Activated naive CD4-positive, alpha-beta T cell treated with anti-CD3 and anti-CD28 coated beads for 36 hours (primary cell): ENCODE data around the gene ACBD6. TPM values are rescaled to one million over a fixed set of nuclear protein-coding genes. Genes with fewer than 3 reads are reported as not detected.

Experiments
- CTCF ChIA-PET: fragments of 350-600 bp; sonication (Branson Sonifier 250); formaldehyde crosslinking; loops from one replicate; lab custom pipeline; 2021; ENCODE audit warnings: antibody characterized with exemption; lab: Charles Lee
- DNase-seq: peaks from one replicate; pipeline ENCODE4 v3.0.0-alpha.2; 2020
- H3K27ac Mint-ChIP-seq: one replicate; pipeline ENCODE4 v1.8.0; 2021; ENCODE audit warnings: mild to moderate bottlenecking, mixed read lengths
- H3K27me3 Mint-ChIP-seq: one replicate; pipeline ENCODE4 v1.8.0; 2021; ENCODE audit warnings: low read depth, mixed read lengths
- H3K36me3 Mint-ChIP-seq: one replicate; pipeline ENCODE4 v1.8.0; 2021; ENCODE audit warnings: low read depth, mixed read lengths
- H3K4me1 Mint-ChIP-seq: one replicate; pipeline ENCODE4 v1.8.0; 2021; ENCODE audit warnings: low read depth, mixed read lengths
- H3K4me3 Mint-ChIP-seq: one replicate; pipeline ENCODE4 v1.8.0; 2021; ENCODE audit warnings: mild to moderate bottlenecking, moderate library complexity, mixed read lengths
- H3K9me3 Mint-ChIP-seq: one replicate; pipeline ENCODE4 v1.8.0; 2021; ENCODE audit warnings: mixed read lengths
- intact Hi-C: fragments of 100-400 bp; cut with micrococcal nuclease; formaldehyde crosslinking; loops from one replicate; pipeline ENCODE4 v1.15.1; 2023
- total RNA-seq, 2 experiments: library from RNA; stranded (reverse); gene quantifications; one replicate each; pipeline ENCODE4 v1.2.3, GENCODE V29; 2021

ACBD6 gene
- total RNA-seq, 2 experiments from 2014 or later = 31.1 to 32.9 TPM

- Mint-ChIP-seq H3K27ac (no peak overlapping the region), H3K4me3 (no peak overlapping the region), H3K9me3 (no peaks in the 10 kb centered on the region), H3K36me3 (no peaks in the 10 kb centered on the region), H3K27me3 (peaks cover 4% of the 10 kb centered on the region), H3K4me1 (no peaks in the 10 kb centered on the region)
- CTCF ChIA-PET = interaction anchor here (1.0 to 2.3 kb wide), 4 partner anchors 8 to 222 kb away, joined by 3 to 13 read pairs (median 4); no protein-coding TSS in a partner anchor
- DNase-seq = no peak
- intact Hi-C loops = no loop called here
Measured at GRCh38 chr1:180261030-180261429, 241.3 kb downstream of the ACBD6 start.

GRCh38 chr1:180260541-180260940 is 241.8 kb downstream of the ACBD6 start:
- no peak overlapping the region for H3K27ac Mint-ChIP-seq
- CTCF ChIA-PET = interaction anchor here (1.0 to 2.0 kb wide), 3 partner anchors 156 to 222 kb away, joined by 3 to 5 read pairs (median 3); no protein-coding TSS in a partner anchor
- no peaks in the 10 kb centered on the region for H3K36me3 Mint-ChIP-seq
- H3K4me1 Mint-ChIP-seq = no peaks in the 10 kb centered on the region
- H3K27me3 Mint-ChIP-seq = peaks cover 9% of the 10 kb centered on the region
- no peak overlapping the region for H3K4me3 Mint-ChIP-seq
- no peaks in the 10 kb centered on the region for H3K9me3 Mint-ChIP-seq
- DNase-seq = no peak
- intact Hi-C loops = no loop called here

- intact Hi-C loops = no loop called here
- Mint-ChIP-seq H3K4me3 (no peak overlapping the region), H3K4me1 (no peaks in the 10 kb centered on the region), H3K27me3 (peaks cover 13% of the 10 kb centered on the region), H3K9me3 (no peaks in the 10 kb centered on the region), H3K36me3 (no peaks in the 10 kb centered on the region), H3K27ac (no peak overlapping the region)
- CTCF ChIA-PET = interaction anchor here (1.0 to 2.0 kb wide), 2 partner anchors 156 to 172 kb away, joined by 3 to 5 read pairs; no protein-coding TSS in a partner anchor
- DNase-seq = no peak
Measured at GRCh38 chr1:180259431-180260338, 242.7 kb downstream of the ACBD6 start.

- CTCF ChIA-PET = interaction anchor here (1.0 kb wide), 1 partner anchor 173 kb away, joined by 3 read pairs; no protein-coding TSS in a partner anchor
- Mint-ChIP-seq H3K4me1 (no peaks in the 10 kb centered on the region), H3K27ac (no peak overlapping the region), H3K27me3 (peaks cover 16% of the 10 kb centered on the region), H3K9me3 (no peaks in the 10 kb centered on the region), H3K4me3 (no peak overlapping the region), H3K36me3 (no peaks in the 10 kb centered on the region)
- DNase-seq = no peak
- intact Hi-C loops = no loop called here
Measured at GRCh38 chr1:180258935-180259334, 243.4 kb downstream of the ACBD6 start.

GRCh38 chr1:180258290-180258689 is 244.1 kb downstream of the ACBD6 start:
- CTCF ChIA-PET = interaction anchor here (1.0 kb wide), 1 partner anchor 173 kb away, joined by 3 read pairs; no protein-coding TSS in a partner anchor
- Mint-ChIP-seq H3K9me3 (no peaks in the 10 kb centered on the region), H3K4me3 (no peak overlapping the region), H3K27ac (no peak overlapping the region), H3K27me3 (peaks cover 16% of the 10 kb centered on the region), H3K4me1 (no peaks in the 10 kb centered on the region), H3K36me3 (no peaks in the 10 kb centered on the region)
- no peak for DNase-seq
- intact Hi-C loops = no loop called here

- H3K36me3 Mint-ChIP-seq = no peaks in the 10 kb centered on the region
- H3K27me3 Mint-ChIP-seq = peaks cover 19% of the 10 kb centered on the region
- no peaks in the 10 kb centered on the region for H3K4me1 Mint-ChIP-seq
- CTCF ChIA-PET = no interaction called here
- intact Hi-C loops = no loop called here
- H3K27ac Mint-ChIP-seq = no peak overlapping the region
- H3K4me3 Mint-ChIP-seq = no peak overlapping the region
- no peak for DNase-seq
- H3K9me3 Mint-ChIP-seq = no peaks in the 10 kb centered on the region
Measured at GRCh38 chr1:180257486-180257885, 244.9 kb downstream of the ACBD6 start.

GRCh38 chr1:180257028-180257386 is 245.4 kb downstream of the ACBD6 start:
- no peaks in the 10 kb centered on the region for H3K36me3 Mint-ChIP-seq
- peaks cover 20% of the 10 kb centered on the region for H3K27me3 Mint-ChIP-seq
- intact Hi-C loops = no loop called here
- H3K4me3 Mint-ChIP-seq = no peak overlapping the region
- no peaks in the 10 kb centered on the region for H3K4me1 Mint-ChIP-seq
- no peaks in the 10 kb centered on the region for H3K9me3 Mint-ChIP-seq
- no peak for DNase-seq
- H3K27ac Mint-ChIP-seq = no peak overlapping the region
- CTCF ChIA-PET = interaction anchor here (0.7 kb wide), 1 partner anchor 1102 kb away, joined by 3 read pairs; no protein-coding TSS in a partner anchor

- no peak for DNase-seq
- Mint-ChIP-seq H3K4me1 (no peaks in the 10 kb centered on the region), H3K36me3 (no peaks in the 10 kb centered on the region), H3K27ac (no peak overlapping the region), H3K9me3 (no peaks in the 10 kb centered on the region), H3K27me3 (peaks cover 24% of the 10 kb centered on the region), H3K4me3 (no peak overlapping the region)
- intact Hi-C loops = no loop called here
- CTCF ChIA-PET = interaction anchor here (0.7 kb wide), 1 partner anchor 1103 kb away, joined by 3 read pairs; no protein-coding TSS in a partner anchor
Measured at GRCh38 chr1:180256341-180257027, 245.9 kb downstream of the ACBD6 start.

GRCh38 chr1:180255536-180256340 is 246.6 kb downstream of the ACBD6 start:
- CTCF ChIA-PET = interaction anchor here (2.8 kb wide), 1 partner anchor 17 kb away, joined by 9 read pairs; no protein-coding TSS in a partner anchor
- intact Hi-C loops = no loop called here
- Mint-ChIP-seq H3K9me3 (no peaks in the 10 kb centered on the region), H3K27ac (no peak overlapping the region), H3K27me3 (peaks cover 30% of the 10 kb centered on the region), H3K4me3 (no peak overlapping the region), H3K4me1 (no peaks in the 10 kb centered on the region), H3K36me3 (no peaks in the 10 kb centered on the region)
- DNase-seq = no peak

- Mint-ChIP-seq H3K4me3 (no peak overlapping the region), H3K36me3 (no peaks in the 10 kb centered on the region), H3K27me3 (peaks cover 33% of the 10 kb centered on the region), H3K9me3 (no peaks in the 10 kb centered on the region), H3K27ac (no peak overlapping the region), H3K4me1 (no peaks in the 10 kb centered on the region)
- no peak for DNase-seq
- intact Hi-C loops = loop anchor here (5.0 kb wide), 1 partner anchor 607 kb away; no protein-coding TSS in a partner anchor
- CTCF ChIA-PET = interaction anchor here (0.7 to 3.8 kb wide), 4 partner anchors 18 to 224 kb away, joined by 3 to 39 read pairs (median 16); no protein-coding TSS in a partner anchor
Measured at GRCh38 chr1:180254854-180255253, 247.5 kb downstream of the ACBD6 start.

- Mint-ChIP-seq H3K4me1 (no peaks in the 10 kb centered on the region), H3K27ac (no peak overlapping the region), H3K36me3 (no peaks in the 10 kb centered on the region), H3K9me3 (no peaks in the 10 kb centered on the region), H3K4me3 (no peak overlapping the region), H3K27me3 (peaks cover 36% of the 10 kb centered on the region)
- intact Hi-C loops = loop anchor here (5.0 kb wide), 1 partner anchor 608 kb away; no protein-coding TSS in a partner anchor
- CTCF ChIA-PET = interaction anchor here (0.7 to 3.8 kb wide), 9 partner anchors 8 to 224 kb away, joined by 3 to 39 read pairs (median 6); no protein-coding TSS in a partner anchor
- no peak for DNase-seq
Measured at GRCh38 chr1:180254496-180254819, 247.9 kb downstream of the ACBD6 start.
